K562 (cell line): ENCODE data around the gene RGS6.

Experiments
- EP300 ChIP-seq: IDR thresholded peaks from 2 replicates; pipeline ENCODE4 v1.6.1; 2012; ENCODE audit warnings: low read length, improper control_type of control experiment
- EZH2 ChIP-seq: IDR thresholded peaks from 2 replicates; pipeline ENCODE4 v1.6.1; 2012; ENCODE audit warnings: low read depth, mild to moderate bottlenecking, inconsistent platforms, low read length, borderline replicate concordance
- KLF1 ChIP-seq: fragments of 450-650 bp; IDR thresholded peaks from 2 replicates; pipeline ENCODE4 v1.6.1; 2016; ENCODE audit warnings: missing genetic modification characterization, missing compliant biosample characterization
- NFE2L1 ChIP-seq: fragments of 450-650 bp; IDR thresholded peaks from 2 replicates; pipeline ENCODE4 v1.6.1; 2016; ENCODE audit warnings: missing genetic modification characterization, low read depth, mild to moderate bottlenecking, missing compliant biosample characterization, moderate library complexity, borderline replicate concordance
- POLR2A ChIP-seq: fragments of 450-650 bp; conservative IDR thresholded peaks from 2 replicates; pipeline ENCODE4 v1.6.1; 2016
- TARDBP ChIP-seq: fragments of 450-650 bp; IDR thresholded peaks from 2 replicates; pipeline ENCODE4 v1.6.1; 2016
- ZFP1 ChIP-seq: fragments of 450-650 bp; formaldehyde crosslinking; IDR thresholded peaks from 2 replicates; pipeline ENCODE4 v1.4.0; 2020; ENCODE audit warnings: mild to moderate bottlenecking, mixed read lengths
- ZNF175 ChIP-seq: fragments of 200-800 bp; sonication (Bioruptor generic); IDR thresholded peaks from 2 replicates; pipeline ENCODE4 v1.6.1; 2016; ENCODE audit warnings: low read depth, mild to moderate bottlenecking, missing genetic modification characterization, missing compliant biosample characterization
- TF ChIP-seq, protein P1 (sequence below), 3 experiments: IDR thresholded peaks in 2 of 3; conservative IDR thresholded peaks in 1 of 3; 2 replicates each; pipeline ENCODE4 v1.5.1; 2011 to 2012; ENCODE audit warnings: low read length in 3 of 3, mild to moderate bottlenecking in 3 of 3, control low read depth in 2 of 3, improper control_type of control experiment in 1 of 3, inconsistent platforms in 1 of 3, low read depth in 1 of 3, mixed read lengths in 1 of 3, moderate library complexity in 1 of 3; ENCODE audit not compliant: insufficient read depth in 2 of 3
- TF ChIP-seq, protein P2 (sequence below): sonication (generic); formaldehyde crosslinking; IDR thresholded peaks from 2 replicates; pipeline ENCODE4 v1.8.1; 2022; ENCODE audit warnings: missing genetic modification reagents
- TF ChIP-seq, protein P3 (sequence below): sonication (generic); formaldehyde crosslinking; IDR thresholded peaks from 2 replicates; pipeline ENCODE4 v1.9.0; 2022; ENCODE audit warnings: mild to moderate bottlenecking, missing genetic modification reagents

DNA sequence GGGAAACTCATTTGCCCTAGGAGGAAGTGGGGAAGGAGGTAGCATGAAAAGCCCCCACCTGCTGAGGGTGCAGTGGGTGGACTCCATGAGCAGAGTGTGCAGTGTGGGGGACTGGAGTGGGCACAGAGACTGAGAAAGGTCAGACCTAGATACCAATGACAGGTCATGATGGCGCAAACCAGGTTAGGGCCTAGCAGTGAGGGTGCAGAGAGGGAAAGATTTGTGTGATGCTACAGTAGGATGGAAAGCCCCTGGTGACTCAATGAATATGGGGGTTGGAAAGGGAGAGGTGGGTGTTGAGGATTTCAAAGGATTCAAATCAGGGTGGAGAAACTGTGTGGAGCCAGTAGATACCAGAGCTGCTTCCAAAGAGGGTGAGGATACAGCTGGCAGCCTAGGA, 642.5 kb downstream of the RGS6 start:
- TF ChIP-seq KLF1 (tag) (no peak), NFE2L1 (tag) (no peak), EZH2 (no peak), TARDBP (no peak), POLR2A (no peak), ZNF175 (no peak), EP300 (no peak), ZFP1 (CRISPR knock-in tag) (no peak)
- TF ChIP-seq, protein P1, sequence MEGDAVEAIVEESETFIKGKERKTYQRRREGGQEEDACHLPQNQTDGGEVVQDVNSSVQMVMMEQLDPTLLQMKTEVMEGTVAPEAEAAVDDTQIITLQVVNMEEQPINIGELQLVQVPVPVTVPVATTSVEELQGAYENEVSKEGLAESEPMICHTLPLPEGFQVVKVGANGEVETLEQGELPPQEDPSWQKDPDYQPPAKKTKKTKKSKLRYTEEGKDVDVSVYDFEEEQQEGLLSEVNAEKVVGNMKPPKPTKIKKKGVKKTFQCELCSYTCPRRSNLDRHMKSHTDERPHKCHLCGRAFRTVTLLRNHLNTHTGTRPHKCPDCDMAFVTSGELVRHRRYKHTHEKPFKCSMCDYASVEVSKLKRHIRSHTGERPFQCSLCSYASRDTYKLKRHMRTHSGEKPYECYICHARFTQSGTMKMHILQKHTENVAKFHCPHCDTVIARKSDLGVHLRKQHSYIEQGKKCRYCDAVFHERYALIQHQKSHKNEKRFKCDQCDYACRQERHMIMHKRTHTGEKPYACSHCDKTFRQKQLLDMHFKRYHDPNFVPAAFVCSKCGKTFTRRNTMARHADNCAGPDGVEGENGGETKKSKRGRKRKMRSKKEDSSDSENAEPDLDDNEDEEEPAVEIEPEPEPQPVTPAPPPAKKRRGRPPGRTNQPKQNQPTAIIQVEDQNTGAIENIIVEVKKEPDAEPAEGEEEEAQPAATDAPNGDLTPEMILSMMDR (IDR thresholded peaks at IDR 0.05 in 2 of 3, conservative IDR thresholded peaks at IDR 0.05 in 1 of 3; ENCODE audit: insufficient read depth in 2 of 3, low read depth in 1 of 3, low read length in 3 of 3): no peak
- TF ChIP-seq, protein P2, sequence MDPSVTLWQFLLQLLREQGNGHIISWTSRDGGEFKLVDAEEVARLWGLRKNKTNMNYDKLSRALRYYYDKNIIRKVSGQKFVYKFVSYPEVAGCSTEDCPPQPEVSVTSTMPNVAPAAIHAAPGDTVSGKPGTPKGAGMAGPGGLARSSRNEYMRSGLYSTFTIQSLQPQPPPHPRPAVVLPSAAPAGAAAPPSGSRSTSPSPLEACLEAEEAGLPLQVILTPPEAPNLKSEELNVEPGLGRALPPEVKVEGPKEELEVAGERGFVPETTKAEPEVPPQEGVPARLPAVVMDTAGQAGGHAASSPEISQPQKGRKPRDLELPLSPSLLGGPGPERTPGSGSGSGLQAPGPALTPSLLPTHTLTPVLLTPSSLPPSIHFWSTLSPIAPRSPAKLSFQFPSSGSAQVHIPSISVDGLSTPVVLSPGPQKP (CRISPR knock-in tag): no peak
- TF ChIP-seq, protein P3, sequence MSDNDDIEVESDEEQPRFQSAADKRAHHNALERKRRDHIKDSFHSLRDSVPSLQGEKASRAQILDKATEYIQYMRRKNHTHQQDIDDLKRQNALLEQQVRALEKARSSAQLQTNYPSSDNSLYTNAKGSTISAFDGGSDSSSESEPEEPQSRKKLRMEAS: no peak
